GM18867 (cell line): ENCODE results near the gene CD69.
"Not testable (repeated sequence)": the region's sequence is repeated elsewhere in the genome, so short reads cannot be mapped to it uniquely, and the experiment has no call there.

Experiments
- ATAC-seq: cut with Tn5 transposase; IDR thresholded peaks from one replicate; pipeline ENCODE4 v1.9.1; 2021; ENCODE audit warnings: mild to moderate bottlenecking, moderate library complexity; ENCODE audit not compliant: unreplicated experiment

The CD69 gene

DNA sequence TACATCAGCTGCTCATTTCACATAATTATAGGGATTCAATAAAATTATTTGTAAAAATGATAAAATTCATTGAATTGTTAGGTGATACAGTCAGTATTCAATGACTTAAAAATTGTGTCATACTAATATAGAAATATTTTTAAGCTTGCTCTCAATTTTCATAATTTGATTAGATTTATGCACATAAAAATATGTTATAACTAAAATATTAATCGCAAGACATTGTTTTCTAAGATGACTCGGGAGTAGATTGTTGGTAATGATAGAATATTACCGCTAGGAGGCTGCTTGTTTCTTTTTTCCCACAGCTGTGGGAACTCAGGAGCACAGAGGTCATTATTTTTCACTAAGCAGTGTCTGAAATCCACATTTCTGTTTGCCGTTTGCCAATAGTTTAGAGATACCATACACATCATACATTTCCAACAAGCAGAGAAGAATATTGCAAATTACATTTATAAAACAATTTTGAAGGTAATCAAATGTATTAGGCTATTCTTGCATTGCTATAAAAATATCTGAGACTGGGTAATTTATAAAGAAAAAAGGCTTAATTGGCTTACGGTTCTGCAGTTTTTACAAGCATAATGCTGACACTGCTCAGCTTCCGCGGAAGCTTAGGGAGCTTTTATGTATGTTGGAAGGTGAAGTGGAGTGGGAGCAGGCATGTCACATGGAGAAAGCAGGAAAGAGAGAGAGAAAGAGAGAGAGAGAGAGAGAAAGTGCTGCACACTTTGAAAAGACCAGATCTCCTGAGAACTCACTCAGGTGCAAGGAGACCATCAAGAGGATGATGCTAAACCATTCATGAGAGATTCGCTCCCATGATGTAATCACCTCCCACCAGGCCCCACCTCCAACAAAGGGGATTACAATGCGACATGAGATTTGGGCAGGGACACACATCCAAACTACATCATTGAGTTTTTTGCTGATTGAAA is 9.2 kb downstream of the CD69 start:
- ATAC-seq: no peak

DNA sequence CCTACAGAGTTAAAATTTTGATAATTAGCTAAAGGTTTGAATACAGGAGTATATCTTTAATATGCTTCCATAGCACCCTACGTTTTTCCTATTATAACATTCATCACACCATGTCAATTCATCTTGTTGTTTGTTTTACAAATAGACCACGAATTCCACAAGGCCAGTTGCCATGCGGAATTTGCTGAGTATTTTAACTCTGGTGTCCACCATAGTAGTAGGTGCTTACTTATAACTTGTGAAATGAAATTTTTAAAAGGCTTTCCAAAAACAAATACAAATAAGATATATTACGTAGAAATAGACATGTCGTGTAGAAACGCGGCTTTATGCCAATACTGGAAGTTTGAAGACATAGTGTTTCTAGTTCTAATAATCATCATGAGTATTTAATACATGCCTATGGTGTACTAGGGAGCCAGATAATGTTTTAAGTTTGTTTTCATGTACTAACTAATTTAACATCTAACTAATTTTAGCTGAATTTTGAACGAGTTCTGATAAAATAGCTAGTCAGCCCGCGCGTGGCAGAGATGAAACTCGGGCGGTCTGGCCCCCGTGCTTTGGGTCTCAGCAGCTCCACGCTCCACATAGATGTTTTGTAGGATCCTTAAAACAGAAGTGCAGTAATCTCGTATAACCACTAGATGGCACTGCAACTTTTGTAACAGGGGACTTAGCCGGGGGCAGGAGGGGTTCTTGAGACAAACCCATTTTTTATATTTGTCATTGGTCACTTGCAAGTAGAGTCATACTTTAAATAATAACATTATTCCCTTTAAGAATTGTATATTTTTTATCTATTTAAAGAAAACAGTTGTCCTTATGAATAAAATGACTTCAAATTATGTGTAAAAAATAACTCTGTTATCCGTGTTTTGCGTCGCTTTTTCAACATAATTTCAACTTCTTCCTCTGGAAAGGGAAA is 10.2 kb downstream of the CD69 start:
- ATAC-seq: peak; percentile 62

GRCh38 chr12:9749640-9750039 is 11.1 kb downstream of the CD69 start:
- ATAC-seq: no peak

GRCh38 chr12:9745199-9745598 is 15.5 kb downstream of the CD69 start:
- ATAC-seq: no peak

- peak; percentile 44 for ATAC-seq
Observed at GRCh38 chr12:9742661-9743060, 18.0 kb downstream of the CD69 start.

DNA sequence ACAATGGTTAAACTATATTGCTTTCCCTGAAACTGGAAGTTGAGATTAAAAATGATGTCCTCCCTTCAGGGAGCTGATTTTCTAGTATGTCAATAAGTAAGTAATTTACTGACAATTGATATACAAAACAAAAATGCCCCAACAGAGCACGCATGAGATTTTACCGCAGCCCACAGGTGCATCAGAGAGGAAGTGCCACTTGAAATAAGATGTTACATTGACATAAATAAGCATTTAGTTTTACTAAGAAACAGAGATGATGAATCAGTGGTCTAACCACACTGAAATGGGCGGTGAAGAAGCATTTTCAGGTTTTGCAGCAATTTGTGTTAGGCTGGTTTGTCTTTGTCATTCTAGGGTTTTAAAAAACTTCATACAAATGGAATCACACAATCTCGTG is 19.0 kb downstream of the CD69 start:
- peak; percentile 74 for ATAC-seq

GRCh38 chr12:9740106-9740750 is 20.5 kb downstream of the CD69 start:
- peak; percentile 51 for ATAC-seq

DNA sequence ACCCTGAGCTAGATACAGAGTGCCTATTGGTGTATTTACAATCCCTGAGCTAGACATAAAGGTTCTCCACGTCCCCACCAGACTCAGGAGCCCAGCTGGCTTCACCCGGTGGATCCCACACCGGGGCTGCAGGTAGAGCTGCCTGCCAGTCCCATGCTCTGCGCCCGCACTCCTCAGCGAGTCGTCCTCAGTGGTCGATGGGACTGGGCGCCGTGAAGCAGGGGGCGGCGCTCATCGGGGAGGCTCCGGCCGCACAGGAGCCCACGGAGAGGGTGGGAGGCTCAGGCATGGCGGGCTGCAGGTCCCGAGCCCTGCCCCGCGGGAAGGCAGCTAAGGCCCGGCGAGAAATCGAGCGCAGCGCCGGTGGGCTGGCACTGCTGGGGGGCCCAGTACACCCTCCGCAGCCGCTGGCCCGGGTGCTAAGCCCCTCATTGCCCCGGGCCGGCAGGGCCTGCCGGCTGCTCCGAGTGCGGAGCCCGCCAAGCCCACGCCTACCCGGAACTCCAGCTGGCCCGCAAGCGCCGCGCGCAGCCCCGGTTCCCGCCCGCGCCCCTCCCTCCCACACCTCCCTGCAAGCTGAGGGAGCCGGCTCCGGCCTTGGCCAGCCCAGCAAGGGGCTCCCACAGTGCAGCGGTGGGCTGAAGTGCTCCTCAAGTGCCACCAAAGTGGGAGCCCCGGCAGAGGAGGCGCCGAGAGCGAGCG is 21.1 kb downstream of the CD69 start:
- not testable (repeated sequence) for ATAC-seq

- not testable (repeated sequence) for ATAC-seq
Observed at GRCh38 chr12:9738905-9739304, 21.8 kb downstream of the CD69 start.

GRCh38 chr12:9736936-9737705 is 23.6 kb downstream of the CD69 start:
- no peak for ATAC-seq

DNA sequence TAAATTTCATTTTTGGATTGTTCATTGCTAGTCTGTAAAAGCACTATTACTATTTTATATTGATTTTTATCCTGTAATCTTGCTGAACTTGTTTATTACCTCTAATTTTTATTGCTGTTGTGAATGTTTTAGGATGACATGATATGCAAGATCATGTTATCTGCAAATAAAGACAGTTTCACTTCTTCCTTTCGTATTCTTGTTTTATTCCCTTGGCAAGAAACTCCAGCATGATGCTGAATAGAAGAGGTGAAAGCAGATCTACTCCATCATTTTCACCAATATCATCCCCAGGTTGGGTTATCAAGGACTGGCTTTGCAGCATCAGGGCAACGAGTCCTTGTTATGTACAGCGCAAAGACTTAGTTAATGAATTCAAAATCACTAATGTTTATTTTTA is 25.1 kb downstream of the CD69 start:
- ATAC-seq: no peak

DNA sequence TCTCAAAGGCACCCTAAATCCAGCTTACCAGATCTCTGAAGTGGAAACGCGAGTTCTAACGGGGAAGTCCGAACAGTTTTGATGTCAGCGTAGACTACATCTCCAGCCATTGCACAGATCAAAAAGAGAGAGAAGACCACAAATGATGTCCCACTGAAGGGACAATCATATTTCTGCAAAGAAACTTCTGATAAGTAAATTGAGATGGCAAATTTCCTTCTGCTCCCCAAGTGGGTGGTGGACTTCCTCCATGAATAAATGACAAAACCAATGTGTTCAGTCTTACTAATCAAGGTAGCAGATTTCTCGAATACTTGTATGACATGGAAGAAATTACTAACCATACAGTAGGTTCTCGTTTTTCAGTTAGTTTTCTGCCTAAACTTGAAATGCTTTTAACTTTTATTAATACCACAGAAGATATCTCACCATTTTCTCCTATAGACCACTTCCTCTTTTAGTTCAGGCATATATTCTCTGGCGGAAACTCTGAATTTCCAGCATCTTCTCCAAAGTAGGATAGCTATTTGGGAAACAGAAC is 27.7 kb downstream of the CD69 start, which contains the start of gene CLECL1:
TSS of gene CLECL1 (minus strand) at position 177 of the 541 bp plus-strand sequence.
- peak; percentile 38 for ATAC-seq

GRCh38 chr12:9731797-9732196 is 28.9 kb downstream of the CD69 start:
- peak; percentile 40 for ATAC-seq

DNA sequence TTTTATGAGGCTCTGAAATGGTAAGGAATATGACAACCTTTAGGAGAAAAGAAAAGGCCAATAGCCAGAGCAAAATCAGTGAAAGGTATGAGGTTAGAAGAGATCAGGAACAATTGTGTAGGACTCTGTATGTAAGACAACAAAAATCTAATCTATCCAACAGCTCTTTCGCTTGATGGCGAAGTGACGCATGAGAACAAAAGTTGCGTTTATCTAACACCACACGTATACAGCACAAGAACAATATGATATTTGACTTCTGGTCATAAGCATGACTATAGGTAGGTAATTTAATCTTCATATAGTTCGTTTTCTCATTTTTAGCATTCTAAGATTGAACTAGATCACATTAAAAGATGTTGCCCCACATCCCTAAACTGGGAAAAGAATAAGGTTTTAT is 29.3 kb downstream of the CD69 start:
- no peak for ATAC-seq

GRCh38 chr12:9730591-9730990 is 30.1 kb downstream of the CD69 start:
- no peak for ATAC-seq

DNA sequence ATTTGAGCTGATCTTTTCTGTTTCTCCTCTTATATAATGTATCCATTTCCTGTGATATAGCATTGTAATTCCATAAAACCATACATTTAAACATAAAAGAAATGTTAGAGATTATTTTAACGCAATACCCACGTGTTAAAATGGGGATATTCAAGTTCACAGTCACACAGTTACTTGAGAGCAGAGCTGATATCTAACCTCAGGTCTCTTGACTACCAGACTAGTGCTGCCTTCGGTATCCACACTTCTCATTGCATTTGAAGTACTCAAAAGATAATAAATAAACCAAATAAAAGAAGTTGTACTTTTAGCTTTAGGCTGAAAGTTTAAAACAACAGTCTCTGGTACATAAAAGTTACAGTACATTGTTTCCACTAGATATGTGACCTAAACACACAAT is 30.7 kb downstream of the CD69 start:
- no peak for ATAC-seq

DNA sequence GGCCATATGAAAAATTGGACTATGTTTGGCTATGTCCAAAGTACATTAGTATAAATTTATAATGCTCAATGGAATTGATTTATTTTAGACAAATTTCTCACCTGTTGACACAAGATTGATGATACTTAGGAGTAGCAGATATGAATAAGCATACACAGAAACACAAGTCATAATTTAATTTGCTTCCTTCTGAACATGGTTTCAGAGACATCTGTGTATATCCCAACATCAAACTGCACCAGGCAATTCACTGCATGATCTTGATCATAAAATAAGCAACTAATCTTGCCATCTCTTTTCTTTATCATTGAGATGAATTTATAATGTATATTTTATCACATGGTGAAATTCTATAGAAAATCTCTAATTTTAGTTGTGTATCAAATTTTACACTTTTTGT is 31.6 kb downstream of the CD69 start:
- no peak for ATAC-seq

DNA sequence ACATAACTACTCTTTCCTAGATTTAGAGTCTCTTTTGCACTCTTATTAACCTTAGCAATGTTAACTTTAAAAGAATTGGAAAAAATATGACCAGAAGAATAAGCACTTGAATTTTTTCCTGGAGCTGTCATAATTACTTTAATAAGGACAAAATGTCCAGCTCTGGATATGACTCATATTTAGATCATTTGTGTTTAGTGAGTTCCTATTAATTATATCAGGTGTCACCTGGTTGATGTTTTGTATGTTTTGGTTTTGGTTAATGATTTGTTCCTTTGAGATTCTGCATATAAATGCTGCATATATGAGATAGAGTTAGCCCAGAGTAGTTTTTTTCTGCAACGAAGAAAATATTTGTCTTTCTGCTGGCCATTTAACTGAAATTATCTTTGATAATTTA is 32.9 kb downstream of the CD69 start:
- no peak for ATAC-seq

- ATAC-seq: no peak
Observed at GRCh38 chr12:9725213-9725870, 35.4 kb downstream of the CD69 start.
